Transverse colon (tissue), 3 donors: ENCODE measurements around the gene PLCB1.

Experiments
- CTCF ChIP-seq, 5 experiments: fragments of 200-600 bp in 3 of 5; fragments of 450-650 bp in 2 of 5; sonication (generic) in 3 of 5; IDR thresholded peaks; 1 replicate in 2 of 5; 2 replicates in 3 of 5; pipeline ENCODE4 v1.5.1; 2016 to 2017; ENCODE audit warnings: antibody characterized with exemption in 5 of 5, inconsistent platforms in 3 of 5, mild to moderate bottlenecking in 2 of 5, moderate library complexity in 1 of 5
- POLR2A ChIP-seq: fragments of 450-650 bp; IDR thresholded peaks from one replicate; pipeline ENCODE4 v1.6.1; 2016; ENCODE audit warnings: antibody characterized with exemption, mild to moderate bottlenecking, moderate library complexity

GRCh38 chr20:8783734-8784133, 651.7 kb downstream of the PLCB1 start:
- no peak for TF ChIP-seq CTCF (IDR thresholded peaks at IDR 0.05)
- TF ChIP-seq POLR2A: no peak
